ENCODE data around the gene ADAMTS13.

Gene ADAMTS13

GRCh38 chr9:133470988-133471387 is 48.8 kb downstream of the ADAMTS13 start:
- no peak for DNase-seq (ENCODE audit: low read depth in 4 of 4, low spot score in 1 of 4)

GRCh38 chr9:133471551-133472276 is 49.5 kb downstream of the ADAMTS13 start:
- no peak for DNase-seq (ENCODE audit: low read depth in 4 of 4, low spot score in 1 of 4)

- DNase-seq (ENCODE audit: low read depth in 4 of 4, low spot score in 1 of 4) = no peak
Observed at GRCh38 chr9:133472277-133472645, 50.1 kb downstream of the ADAMTS13 start.

- DNase-seq (ENCODE audit: low read depth in 4 of 4, low spot score in 1 of 4) = no peak
Observed at GRCh38 chr9:133472753-133473378, 50.7 kb downstream of the ADAMTS13 start.

GRCh38 chr9:133473743-133474142 is 51.6 kb downstream of the ADAMTS13 start:
- DNase-seq (ENCODE audit: low read depth in 4 of 4, low spot score in 1 of 4) = no peak

GRCh38 chr9:133474215-133474614 is 52.0 kb downstream of the ADAMTS13 start:
- DNase-seq (ENCODE audit: low read depth in 4 of 4, low spot score in 1 of 4) = no peak

- no peak for DNase-seq (ENCODE audit: low read depth in 4 of 4, low spot score in 1 of 4)
Observed at GRCh38 chr9:133474853-133475252, 52.7 kb downstream of the ADAMTS13 start.

- DNase-seq (ENCODE audit: low read depth in 4 of 4, low spot score in 1 of 4) = no peak
Observed at GRCh38 chr9:133475292-133476012, 53.3 kb downstream of the ADAMTS13 start.

- DNase-seq (ENCODE audit: low read depth in 4 of 4, low spot score in 1 of 4) = no peak
Observed at GRCh38 chr9:133476036-133476931, 54.1 kb downstream of the ADAMTS13 start.

GRCh38 chr9:133476941-133477340 is 54.8 kb downstream of the ADAMTS13 start:
- DNase-seq (ENCODE audit: low read depth in 4 of 4, low spot score in 1 of 4) = no peak

GRCh38 chr9:133477461-133477860 is 55.3 kb downstream of the ADAMTS13 start:
- no peak for DNase-seq (ENCODE audit: low read depth in 4 of 4, low spot score in 1 of 4)

GRCh38 chr9:133477992-133478850 is 56.1 kb downstream of the ADAMTS13 start:
- no peak for DNase-seq (ENCODE audit: low read depth in 4 of 4, low spot score in 1 of 4)

- peak; percentile 46 to 79 (median 58) for DNase-seq (ENCODE audit: low read depth in 4 of 4, low spot score in 1 of 4)
Observed at GRCh38 chr9:133478851-133479711, 56.9 kb downstream of the ADAMTS13 start, which contains the start of gene SLC2A6. Gene SLC2A6 (minus strand): TSS chr9:133479099. CDS start chr9:133479059, 40 bp downstream.

GRCh38 chr9:133483611-133484010 is 61.4 kb downstream of the ADAMTS13 start:
- DNase-seq (ENCODE audit: low read depth in 4 of 4, low spot score in 1 of 4) = no peak

- no peak for DNase-seq (ENCODE audit: low read depth in 4 of 4, low spot score in 1 of 4)
Observed at GRCh38 chr9:133484671-133485437, 62.7 kb downstream of the ADAMTS13 start.

- no peak for DNase-seq (ENCODE audit: low read depth in 4 of 4, low spot score in 1 of 4)
Observed at GRCh38 chr9:133485531-133486260, 63.5 kb downstream of the ADAMTS13 start.

- DNase-seq (ENCODE audit: low read depth in 4 of 4, low spot score in 1 of 4) = no peak
Observed at GRCh38 chr9:133487331-133487725, 65.2 kb downstream of the ADAMTS13 start.
